Effector memory CD4-positive, alpha-beta T cell (primary cell): ENCODE results near the gene HLA-DPA1.
"Not testable (repeated sequence)": the region's sequence is repeated elsewhere in the genome, so short reads cannot be mapped to it uniquely, and the experiment has no call there.

ENCODE experiments used
- DNase-seq, 3 donors: peaks; one replicate each; pipeline ENCODE4 v3.0.0-alpha.2; 2020
- H3K27ac ChIP-seq: 2 replicates; pipeline ENCODE4 v1.7.0; 2013; ENCODE audit warnings: mild to moderate bottlenecking, low read length, moderate library complexity; ENCODE audit not compliant: insufficient read depth, poor library complexity, severe bottlenecking
- H3K27me3 ChIP-seq: replicated peaks from 2 replicates; pipeline ENCODE4 v1.7.0; 2013; ENCODE audit warnings: mild to moderate bottlenecking, low read length; ENCODE audit not compliant: insufficient read depth, control insufficient read depth, poor library complexity, severe bottlenecking
- H3K36me3 ChIP-seq: 2 replicates; pipeline ENCODE4 v1.7.0; 2013; ENCODE audit warnings: mild to moderate bottlenecking, low read length, moderate library complexity; ENCODE audit not compliant: control insufficient read depth, insufficient read depth
- H3K4me1 ChIP-seq: 2 replicates; pipeline ENCODE4 v1.7.0; 2013; ENCODE audit warnings: low read length, mild to moderate bottlenecking; ENCODE audit not compliant: control insufficient read depth, insufficient read depth, poor library complexity, severe bottlenecking
- H3K4me3 ChIP-seq: 2 replicates; pipeline ENCODE4 v1.7.0; 2013; ENCODE audit warnings: low read length, low read depth, mild to moderate bottlenecking; ENCODE audit not compliant: insufficient read depth, poor library complexity, severe bottlenecking
- H3K9me3 ChIP-seq: 2 replicates; pipeline ENCODE4 v1.7.0; 2013; ENCODE audit warnings: mild to moderate bottlenecking, low read length, moderate library complexity; ENCODE audit not compliant: control insufficient read depth

Gene HLA-DPA1

GRCh38 chr6:33108307-33108706 is 34.9 kb upstream of the HLA-DPA1 start:
- DNase-seq: no peak
- Histone ChIP-seq H3K27ac (no peak overlapping the region), H3K4me1 (no peaks in the 10 kb centered on the region), H3K27me3 (peaks cover 5% of the 10 kb centered on the region), H3K36me3 (no peaks in the 10 kb centered on the region), H3K4me3 (no peak overlapping the region), H3K9me3 (no peaks in the 10 kb centered on the region)

DNA sequence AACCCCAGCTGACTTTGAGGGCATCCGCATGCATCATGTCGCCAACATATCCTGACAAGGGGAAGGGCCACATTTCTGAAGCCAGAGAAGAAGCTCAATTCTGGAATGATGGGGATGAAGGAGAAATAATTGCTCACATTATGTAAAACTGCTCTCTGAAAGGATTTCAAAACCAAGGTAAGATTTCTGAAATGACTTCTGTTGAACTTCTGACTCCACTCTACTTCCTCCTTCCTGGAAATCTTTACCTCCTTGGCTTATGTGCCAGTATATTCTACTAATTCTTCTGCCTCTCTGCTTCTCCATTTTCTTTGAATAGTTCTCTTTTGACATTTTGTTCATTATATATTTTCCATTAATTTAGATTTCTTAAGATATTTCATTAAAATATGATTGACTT is 34.2 kb upstream of the HLA-DPA1 start:
- H3K27ac ChIP-seq: no peak overlapping the region
- peaks cover 4% of the 10 kb centered on the region for H3K27me3 ChIP-seq
- H3K9me3 ChIP-seq: no peaks in the 10 kb centered on the region
- H3K4me1 ChIP-seq: no peaks in the 10 kb centered on the region
- H3K36me3 ChIP-seq: no peaks in the 10 kb centered on the region
- DNase-seq: no peak
- no peak overlapping the region for H3K4me3 ChIP-seq

DNA sequence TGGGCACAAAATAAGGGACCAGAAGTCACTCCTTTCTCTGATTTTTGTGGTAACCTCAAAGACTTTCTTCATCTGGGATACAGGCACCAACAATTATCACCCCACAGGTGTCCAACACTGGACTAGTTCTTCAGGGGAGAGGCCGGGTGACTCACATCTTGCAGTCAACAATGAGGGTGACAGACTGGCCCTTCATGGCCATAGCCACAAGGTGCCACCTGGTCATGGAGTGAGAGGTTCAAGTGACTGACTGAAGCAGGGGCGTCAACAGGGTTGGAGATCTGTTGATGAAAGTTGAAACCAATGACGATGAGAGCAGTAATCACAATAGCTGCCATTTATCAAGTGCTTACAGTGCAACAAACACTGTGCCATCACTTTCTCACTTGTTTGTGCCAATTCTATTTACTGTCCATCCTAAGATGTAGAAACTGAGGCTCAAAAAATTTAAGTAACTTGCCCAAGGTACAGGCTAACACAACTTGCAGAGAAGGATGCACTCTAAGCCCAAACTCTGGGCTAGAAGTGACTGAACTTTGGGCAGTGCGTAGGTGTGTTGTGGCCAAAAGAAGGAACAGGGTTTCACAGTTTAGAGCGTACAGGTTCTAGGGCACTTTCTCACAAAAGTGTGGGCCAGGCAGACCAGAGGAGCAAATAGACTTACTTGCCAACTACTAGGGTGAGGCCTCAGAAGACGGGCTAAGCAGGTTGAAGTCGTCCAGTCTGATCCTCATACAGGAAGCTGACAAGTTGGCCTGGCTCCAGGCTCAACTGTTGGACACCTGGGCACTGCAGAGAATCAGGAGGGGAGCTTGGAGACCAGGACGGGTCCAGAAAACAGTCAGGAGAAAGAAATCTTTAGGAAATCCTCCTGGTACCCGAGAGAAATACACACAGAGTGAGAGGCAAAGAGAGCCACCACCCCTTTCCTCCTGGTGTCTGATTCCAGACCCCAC is 32.7 kb upstream of the HLA-DPA1 start:
- Histone ChIP-seq H3K4me1 (no peaks in the 10 kb centered on the region), H3K4me3 (no peak overlapping the region), H3K27me3 (no peaks in the 10 kb centered on the region), H3K36me3 (no peaks in the 10 kb centered on the region), H3K9me3 (no peaks in the 10 kb centered on the region), H3K27ac (no peak overlapping the region)
- DNase-seq: no peak

GRCh38 chr6:33105386-33105785 is 31.9 kb upstream of the HLA-DPA1 start:
- Histone ChIP-seq H3K4me3 (no peak overlapping the region), H3K9me3 (peaks cover 6% of the 10 kb centered on the region), H3K27me3 (no peaks in the 10 kb centered on the region), H3K36me3 (no peaks in the 10 kb centered on the region), H3K4me1 (no peaks in the 10 kb centered on the region), H3K27ac (no peak overlapping the region)
- no peak for DNase-seq

DNA sequence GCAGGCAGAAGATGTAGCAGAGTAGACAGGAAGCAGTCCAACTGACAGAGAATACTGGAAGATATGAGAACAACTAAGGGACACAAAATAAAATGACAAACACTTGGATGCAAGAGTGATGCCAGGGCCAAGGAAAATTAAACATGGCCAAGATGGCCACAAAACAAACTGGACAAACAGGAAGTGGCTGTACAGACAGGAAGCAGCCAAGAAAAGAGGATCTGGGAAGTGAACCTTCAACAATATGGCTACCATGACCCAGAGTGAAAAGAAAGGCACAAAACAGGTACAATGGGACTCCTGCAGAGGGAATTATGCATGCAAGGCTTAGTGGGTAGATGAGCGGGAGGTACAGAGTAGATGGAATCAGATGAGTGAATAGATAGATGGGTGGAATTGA is 31.4 kb upstream of the HLA-DPA1 start:
- no peak for DNase-seq
- no peaks in the 10 kb centered on the region for H3K36me3 ChIP-seq
- H3K4me3 ChIP-seq: no peak overlapping the region
- no peak overlapping the region for H3K27ac ChIP-seq
- no peaks in the 10 kb centered on the region for H3K4me1 ChIP-seq
- H3K9me3 ChIP-seq: peaks cover 6% of the 10 kb centered on the region
- no peaks in the 10 kb centered on the region for H3K27me3 ChIP-seq

DNA sequence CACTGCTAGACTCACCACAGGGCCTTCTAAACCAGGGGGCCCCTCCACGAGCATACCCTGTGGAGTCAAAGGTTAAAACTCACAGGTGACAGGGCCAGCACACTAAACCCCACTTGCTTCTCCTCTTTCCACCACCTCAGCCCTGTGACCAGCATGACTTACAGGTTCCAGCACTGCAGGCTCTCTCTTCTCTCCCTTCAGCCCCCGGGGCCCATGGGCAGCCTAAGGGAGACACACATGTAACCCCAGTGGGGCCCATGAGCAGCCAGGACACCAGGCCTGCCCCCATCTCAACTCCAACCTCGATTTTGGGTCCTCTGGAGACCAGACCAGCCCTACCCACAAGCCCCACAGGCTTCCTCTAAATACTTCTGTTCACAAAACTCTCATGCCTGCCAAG is 30.3 kb upstream of the HLA-DPA1 start:
- no peak overlapping the region for H3K27ac ChIP-seq
- no peaks in the 10 kb centered on the region for H3K36me3 ChIP-seq
- H3K4me1 ChIP-seq: no peaks in the 10 kb centered on the region
- no peaks in the 10 kb centered on the region for H3K27me3 ChIP-seq
- H3K4me3 ChIP-seq: no peak overlapping the region
- H3K9me3 ChIP-seq: peaks cover 6% of the 10 kb centered on the region
- no peak for DNase-seq

DNA sequence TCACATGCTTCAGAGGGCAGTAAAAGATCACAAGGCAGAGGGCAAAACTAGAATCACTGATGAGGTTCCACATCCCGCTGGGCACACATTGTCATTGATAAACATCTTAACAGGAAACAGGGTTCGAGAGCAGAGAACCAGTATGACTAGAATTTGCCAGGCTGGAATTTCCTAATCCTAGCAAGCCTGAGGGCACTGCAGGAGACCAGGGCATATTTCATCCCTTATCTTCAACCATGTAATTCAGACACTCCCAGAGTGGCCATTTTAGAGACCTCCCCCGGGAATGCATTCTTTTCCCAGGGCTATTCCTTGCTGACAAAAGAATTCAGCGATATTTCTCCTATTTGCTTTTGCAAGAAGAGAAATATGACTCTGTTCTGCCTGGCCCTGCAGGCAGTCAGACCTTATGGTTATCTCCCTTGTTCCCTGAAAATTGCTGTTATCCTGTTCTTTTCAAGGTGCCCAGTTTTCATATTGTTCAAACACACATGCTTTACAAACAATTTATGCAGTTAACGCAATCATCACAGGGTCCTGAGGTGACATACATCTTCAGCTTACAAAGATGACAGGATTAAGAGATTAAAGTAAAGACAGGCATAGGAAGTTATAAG is 27.8 kb upstream of the HLA-DPA1 start:
- not testable (repeated sequence) for DNase-seq, H3K27me3 ChIP-seq, H3K27ac ChIP-seq, H3K4me3 ChIP-seq, H3K36me3 ChIP-seq, H3K4me1 ChIP-seq, H3K9me3 ChIP-seq

DNA sequence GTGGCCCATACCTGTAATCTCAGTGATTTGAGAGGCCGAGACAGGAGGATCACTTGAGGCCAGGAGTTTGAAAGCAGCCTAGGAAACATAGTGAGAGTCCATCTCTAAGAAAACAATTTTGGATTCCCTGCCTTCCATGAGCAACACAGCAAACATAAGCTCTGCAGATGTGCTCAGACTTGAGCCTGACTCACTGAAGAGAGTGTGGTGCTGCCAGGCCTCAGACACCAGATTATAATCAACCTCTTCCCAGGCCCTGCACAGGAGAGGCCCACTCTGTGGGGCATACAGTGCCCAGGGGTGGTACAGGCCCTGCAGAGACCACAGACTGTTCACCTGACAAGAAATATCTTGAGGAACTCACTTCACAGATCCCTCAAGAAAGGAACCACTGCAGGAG is 22.2 kb upstream of the HLA-DPA1 start:
- no peaks in the 10 kb centered on the region for H3K27me3 ChIP-seq
- no peak overlapping the region for H3K4me3 ChIP-seq

GRCh38 chr6:33093855-33094254 is 20.4 kb upstream of the HLA-DPA1 start:
- Histone ChIP-seq H3K36me3 (no peaks in the 10 kb centered on the region), H3K27me3 (no peaks in the 10 kb centered on the region)

More for the DNA sequence above, 22.2 kb upstream of the HLA-DPA1 start:
- Histone ChIP-seq H3K27ac (no peak overlapping the region), H3K36me3 (no peaks in the 10 kb centered on the region), H3K9me3 (peaks cover 2% of the 10 kb centered on the region), H3K4me1 (no peaks in the 10 kb centered on the region)
- no peak for DNase-seq

GRCh38 chr6:33092385-33092784 is 18.9 kb upstream of the HLA-DPA1 start:
- no peaks in the 10 kb centered on the region for H3K4me1 ChIP-seq
- no peaks in the 10 kb centered on the region for H3K9me3 ChIP-seq
- H3K36me3 ChIP-seq: no peaks in the 10 kb centered on the region
- no peak for DNase-seq
- H3K27ac ChIP-seq: no peak overlapping the region
- H3K27me3 ChIP-seq: no peaks in the 10 kb centered on the region
- no peak overlapping the region for H3K4me3 ChIP-seq

More at GRCh38 chr6:33093855-33094254, 20.4 kb upstream of the HLA-DPA1 start:
- Histone ChIP-seq H3K9me3 (no peaks in the 10 kb centered on the region), H3K27ac (no peak overlapping the region), H3K4me1 (no peaks in the 10 kb centered on the region), H3K4me3 (no peak overlapping the region)
- no peak for DNase-seq
